ENCODE results near the gene CHD1.
"Not testable (repeated sequence)": the region's sequence is repeated elsewhere in the genome, so short reads cannot be mapped to it uniquely, and the experiment has no call there.

CHD1 gene

GRCh38 chr5:98928873-98929709 lies at the start of gene CHD1:
Gene CHD1, minus strand, starts transcription at chr5:98929007. Its CDS starts 2,621 bp downstream, at chr5:98926386.
- peak; percentile 90 to 94 (median 90) for DNase-seq (ENCODE audit: low read depth in 3 of 3)

- DNase-seq (ENCODE audit: low read depth in 3 of 3): no peak
Observed at GRCh38 chr5:98978528-98978927, 49.7 kb upstream of the CHD1 start.

GRCh38 chr5:98977723-98978122 lies 48.9 kb upstream of the CHD1 start:
- no peak for DNase-seq (ENCODE audit: low read depth in 3 of 3)

- no peak for DNase-seq (ENCODE audit: low read depth in 3 of 3)
Observed at GRCh38 chr5:98975682-98976407, 47.0 kb upstream of the CHD1 start.

- no peak for DNase-seq (ENCODE audit: low read depth in 3 of 3)
Observed at GRCh38 chr5:98975223-98975622, 46.4 kb upstream of the CHD1 start.

- DNase-seq (ENCODE audit: low read depth in 3 of 3): no peak
Observed at GRCh38 chr5:98969400-98969799, 40.6 kb upstream of the CHD1 start.

- no peak for DNase-seq (ENCODE audit: low read depth in 3 of 3)
Observed at GRCh38 chr5:98968056-98968564, 39.3 kb upstream of the CHD1 start.

GRCh38 chr5:98965226-98965625 lies 36.4 kb upstream of the CHD1 start:
- DNase-seq (ENCODE audit: low read depth in 3 of 3): no peak

- no peak for DNase-seq (ENCODE audit: low read depth in 3 of 3)
Observed at GRCh38 chr5:98964621-98965020, 35.8 kb upstream of the CHD1 start.

GRCh38 chr5:98963019-98963418 lies 34.2 kb upstream of the CHD1 start:
- no peak for DNase-seq (ENCODE audit: low read depth in 3 of 3)

GRCh38 chr5:98962587-98962986 lies 33.8 kb upstream of the CHD1 start:
- no peak for DNase-seq (ENCODE audit: low read depth in 3 of 3)

GRCh38 chr5:98961665-98962344 lies 33.0 kb upstream of the CHD1 start:
- DNase-seq (ENCODE audit: low read depth in 3 of 3): no peak

GRCh38 chr5:98957307-98957706 lies 28.5 kb upstream of the CHD1 start:
- no peak for DNase-seq (ENCODE audit: low read depth in 3 of 3)

GRCh38 chr5:98955888-98956287 lies 27.1 kb upstream of the CHD1 start:
- not testable (repeated sequence) for DNase-seq (ENCODE audit: low read depth in 3 of 3)

- DNase-seq (ENCODE audit: low read depth in 3 of 3): not testable (repeated sequence)
Observed at GRCh38 chr5:98955471-98955870, 26.7 kb upstream of the CHD1 start.

- DNase-seq (ENCODE audit: low read depth in 3 of 3): no peak
Observed at GRCh38 chr5:98954392-98955028, 25.7 kb upstream of the CHD1 start.

GRCh38 chr5:98942847-98943246 lies 14.0 kb upstream of the CHD1 start:
- no peak for DNase-seq (ENCODE audit: low read depth in 3 of 3)

- no peak for DNase-seq (ENCODE audit: low read depth in 3 of 3)
Observed at GRCh38 chr5:98941131-98941883, 12.5 kb upstream of the CHD1 start.

- DNase-seq (ENCODE audit: low read depth in 3 of 3): no peak
Observed at GRCh38 chr5:98940581-98940980, 11.8 kb upstream of the CHD1 start.

GRCh38 chr5:98938464-98938863 lies 9.7 kb upstream of the CHD1 start:
- no peak for DNase-seq (ENCODE audit: low read depth in 3 of 3)

Measured in stimulated activated CD4-positive, alpha-beta T cell treated with anti-CD3 and anti-CD28 coated beads, TNF-alpha, amount 100 ng/mL, for 48 hours (primary cell).